Measurements from ENCODE around the gene ADAMTS12. TPM values are rescaled to one million over a fixed set of nuclear protein-coding genes. Genes with fewer than 3 reads are reported as not detected.
"Not testable (repeated sequence)": the region's sequence is repeated elsewhere in the genome, so short reads cannot be mapped to it uniquely, and the experiment has no call there.

The ADAMTS12 gene
- total RNA-seq, 4 donors from 2014 or later: 0.22 to 1.2 (median 0.77) TPM

DNA sequence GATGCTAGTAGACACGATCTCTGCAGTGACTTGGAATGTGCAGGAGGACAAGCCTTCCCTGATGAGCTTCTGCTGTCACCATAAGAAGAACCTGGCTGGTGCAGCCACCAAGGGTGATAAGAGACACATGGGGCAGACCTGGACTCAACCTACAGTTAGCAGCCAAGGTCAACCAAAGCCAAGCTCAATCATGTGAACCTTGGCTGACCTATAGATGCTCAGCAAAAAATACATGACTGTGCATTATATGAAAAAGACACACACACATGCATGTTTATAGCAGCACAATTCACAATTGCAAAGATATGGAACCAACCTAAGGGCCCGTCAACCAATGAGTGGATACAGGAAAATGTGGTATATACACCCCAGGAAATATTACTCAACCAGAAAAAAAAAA, 364.1 kb downstream of the ADAMTS12 start:
- TF ChIP-seq, protein P1, sequence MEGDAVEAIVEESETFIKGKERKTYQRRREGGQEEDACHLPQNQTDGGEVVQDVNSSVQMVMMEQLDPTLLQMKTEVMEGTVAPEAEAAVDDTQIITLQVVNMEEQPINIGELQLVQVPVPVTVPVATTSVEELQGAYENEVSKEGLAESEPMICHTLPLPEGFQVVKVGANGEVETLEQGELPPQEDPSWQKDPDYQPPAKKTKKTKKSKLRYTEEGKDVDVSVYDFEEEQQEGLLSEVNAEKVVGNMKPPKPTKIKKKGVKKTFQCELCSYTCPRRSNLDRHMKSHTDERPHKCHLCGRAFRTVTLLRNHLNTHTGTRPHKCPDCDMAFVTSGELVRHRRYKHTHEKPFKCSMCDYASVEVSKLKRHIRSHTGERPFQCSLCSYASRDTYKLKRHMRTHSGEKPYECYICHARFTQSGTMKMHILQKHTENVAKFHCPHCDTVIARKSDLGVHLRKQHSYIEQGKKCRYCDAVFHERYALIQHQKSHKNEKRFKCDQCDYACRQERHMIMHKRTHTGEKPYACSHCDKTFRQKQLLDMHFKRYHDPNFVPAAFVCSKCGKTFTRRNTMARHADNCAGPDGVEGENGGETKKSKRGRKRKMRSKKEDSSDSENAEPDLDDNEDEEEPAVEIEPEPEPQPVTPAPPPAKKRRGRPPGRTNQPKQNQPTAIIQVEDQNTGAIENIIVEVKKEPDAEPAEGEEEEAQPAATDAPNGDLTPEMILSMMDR (IDR thresholded peaks at IDR 0.05): no peak
- no peak for TF ChIP-seq POLR2A (IDR thresholded peaks at IDR 0.05)
- no peak overlapping the region for H3K4me3 ChIP-seq (ENCODE audit: low read depth, poor library complexity, severe bottlenecking)
- intact Hi-C loops (cut with DNase I; ENCODE audit: low total_unique reads): no loop called here
- DNase-seq (ENCODE audit: low spot score in 2 of 2): no peak
- 85 to 98% methylated on average over 2 of the region's 2 CpGs for WGBS, 2 donors

DNA sequence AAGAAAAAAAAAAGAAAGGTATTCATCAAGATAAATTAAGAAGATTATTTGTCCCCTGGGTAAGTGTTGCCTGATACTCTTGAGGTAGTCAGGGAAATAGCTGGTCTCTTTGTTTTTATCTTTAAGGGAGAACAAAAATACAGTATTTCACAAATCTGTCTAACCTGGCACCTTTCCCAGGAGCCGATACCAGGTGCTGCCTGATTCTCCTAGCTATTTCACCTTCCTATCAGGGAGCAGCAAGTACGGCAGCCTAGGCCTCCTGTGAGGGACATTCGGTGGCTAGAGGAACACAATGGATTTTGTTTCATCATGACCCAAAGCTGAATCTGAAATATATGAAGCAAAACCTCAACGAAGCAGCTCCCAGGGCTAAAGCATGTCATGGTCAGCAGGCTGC, 365.0 kb downstream of the ADAMTS12 start:
- intact Hi-C loops (cut with DNase I; ENCODE audit: low total_unique reads): no loop called here
- H3K4me3 ChIP-seq (ENCODE audit: low read depth, poor library complexity, severe bottlenecking): no peak overlapping the region
- 44 to 47% methylated on average over 4 of the region's 4 CpGs for WGBS, 2 donors
- DNase-seq (ENCODE audit: low spot score in 2 of 2): no peak
- TF ChIP-seq, protein P1 (IDR thresholded peaks at IDR 0.05): no peak
- no peak for TF ChIP-seq POLR2A (IDR thresholded peaks at IDR 0.05)

- intact Hi-C loops (cut with DNase I; ENCODE audit: low total_unique reads): no loop called here
- TF ChIP-seq, protein P1 (IDR thresholded peaks at IDR 0.05): no peak
- no peak for TF ChIP-seq POLR2A (IDR thresholded peaks at IDR 0.05)
- DNase-seq (ENCODE audit: low spot score in 2 of 2): no peak
- WGBS, 2 donors: 86 to 89% methylated on average over 2 of the region's 2 CpGs
- no peak overlapping the region for H3K4me3 ChIP-seq (ENCODE audit: low read depth, poor library complexity, severe bottlenecking)
Measured at GRCh38 chr5:33524476-33524875, 367.3 kb downstream of the ADAMTS12 start.

- no peak overlapping the region for H3K4me3 ChIP-seq (ENCODE audit: low read depth, poor library complexity, severe bottlenecking)
- 92% methylated on average over 2 of the region's 2 CpGs for WGBS, 2 donors
- no peak for DNase-seq (ENCODE audit: low spot score in 2 of 2)
- intact Hi-C loops (cut with DNase I; ENCODE audit: low total_unique reads): no loop called here
- no peak for TF ChIP-seq POLR2A (IDR thresholded peaks at IDR 0.05)
- TF ChIP-seq, protein P1 (IDR thresholded peaks at IDR 0.05): no peak
Measured at GRCh38 chr5:33523208-33523771, 368.5 kb downstream of the ADAMTS12 start.

GRCh38 chr5:33516421-33516820, 375.4 kb downstream of the ADAMTS12 start:
- WGBS, 2 donors: 72 to 75% methylated on average over 2 of the region's 2 CpGs
- intact Hi-C loops (cut with DNase I; ENCODE audit: low total_unique reads): no loop called here
- TF ChIP-seq, protein P1 (IDR thresholded peaks at IDR 0.05): no peak
- TF ChIP-seq POLR2A (IDR thresholded peaks at IDR 0.05): no peak
- H3K4me3 ChIP-seq (ENCODE audit: low read depth, poor library complexity, severe bottlenecking): no peak overlapping the region
- no peak for DNase-seq (ENCODE audit: low spot score in 2 of 2)

- intact Hi-C loops (cut with DNase I; ENCODE audit: low total_unique reads): not testable (repeated sequence)
- WGBS, 2 donors: 95 to 100% methylated on average over 6 to 29 of the region's 32 CpGs
Measured at GRCh38 chr5:33515366-33515765, 376.4 kb downstream of the ADAMTS12 start.

More at GRCh38 chr5:33515366-33515765, 376.4 kb downstream of the ADAMTS12 start:
- not testable (repeated sequence) for H3K4me3 ChIP-seq (ENCODE audit: low read depth, poor library complexity, severe bottlenecking); DNase-seq (ENCODE audit: low spot score in 2 of 2)

Measured in lower leg skin (tissue), 4 donors.